Stimulated activated CD8-positive, alpha-beta memory T cell treated with anti-CD3 and anti-CD28 coated beads, Interleukin-7, amount 100 ng/mL, for 48 hours (primary cell): ENCODE results near the gene DPP6.
"Not testable (repeated sequence)": the region's sequence is repeated elsewhere in the genome, so short reads cannot be mapped to it uniquely, and the experiment has no call there.

ENCODE experiments used
- DNase-seq, 2 donors: peaks; one replicate each; pipeline ENCODE4 v3.0.0-alpha.2; 2020; ENCODE audit warnings: low read depth in 1 of 2; ENCODE audit errors: extremely low read depth in 1 of 2

The DPP6 gene

DNA sequence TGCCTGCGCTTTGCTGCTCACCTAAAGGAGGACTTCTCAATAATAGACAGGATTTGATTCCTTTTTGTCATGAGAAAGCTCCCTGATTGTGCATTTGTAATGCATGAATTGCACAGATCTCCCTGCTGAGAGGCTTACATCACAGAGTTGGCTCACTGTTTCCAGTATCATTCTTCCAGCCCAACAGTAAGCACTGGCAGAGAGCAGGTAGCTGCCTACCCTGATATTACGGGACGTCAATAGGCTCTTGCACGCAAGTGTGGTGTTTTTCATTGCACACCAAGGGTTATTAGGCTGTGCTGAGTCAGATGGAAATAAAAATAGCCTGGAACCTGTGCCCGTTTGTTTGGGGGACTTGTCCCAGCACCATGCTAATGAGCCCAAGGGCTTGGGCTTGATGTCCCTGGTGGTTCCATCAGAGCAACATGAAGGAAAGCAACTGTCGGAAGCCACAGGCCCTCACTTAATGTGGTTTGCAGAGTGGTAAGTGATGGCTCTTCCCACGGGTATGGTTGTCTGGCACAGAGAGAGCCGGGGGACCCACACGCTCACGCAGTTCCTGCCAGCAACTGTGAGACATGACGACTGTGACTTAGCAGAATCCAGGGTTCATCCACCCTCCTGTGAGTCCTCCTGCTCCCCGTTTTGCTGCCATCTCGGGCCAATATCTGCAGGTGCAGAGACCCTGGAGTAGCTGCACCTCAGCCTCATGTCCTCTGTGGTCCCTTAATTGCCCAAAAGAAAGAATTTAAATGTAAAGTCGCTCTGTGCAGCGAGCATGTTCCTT, 20.4 kb downstream of the DPP6 start:
- not testable (repeated sequence) for DNase-seq

DNA sequence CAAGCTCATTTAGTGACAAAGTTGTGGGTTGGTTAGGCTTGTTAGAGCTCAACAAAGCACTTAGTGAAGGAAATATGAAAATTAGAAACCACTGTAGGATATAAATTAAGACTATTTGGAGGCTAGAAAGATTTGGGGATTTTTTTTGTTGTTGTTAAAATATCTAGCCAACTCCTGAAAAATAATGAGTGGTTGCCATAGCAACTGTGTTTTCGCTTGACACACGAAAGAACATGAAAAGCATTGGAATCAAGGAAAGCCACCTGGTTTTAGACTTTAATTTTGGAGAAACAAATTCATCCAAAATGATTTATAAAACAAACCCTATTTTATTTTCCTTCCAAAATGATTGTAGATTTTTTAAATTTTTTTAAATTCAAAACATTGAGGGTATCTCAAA, 26.3 kb downstream of the DPP6 start:
- DNase-seq, result not testable (repeated sequence)

DNA sequence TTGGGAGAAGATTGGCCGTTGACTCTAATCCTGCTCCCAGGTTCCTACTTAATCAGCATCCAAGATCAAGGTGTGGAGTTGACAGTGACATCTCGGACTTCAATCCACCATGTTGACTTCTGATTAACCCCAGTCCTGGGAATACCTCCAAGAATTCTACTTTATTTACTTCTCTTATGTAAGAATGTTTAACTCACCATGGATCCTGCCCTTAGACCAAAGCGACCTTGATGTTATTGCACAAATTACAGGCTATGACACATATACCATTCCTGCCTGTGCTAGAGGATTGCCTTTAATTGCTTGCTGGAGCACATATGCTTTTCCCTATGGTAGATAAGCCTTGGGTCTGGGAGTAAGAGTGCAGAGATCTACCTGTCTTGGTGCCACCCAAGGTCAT, 28.1 kb downstream of the DPP6 start:
- DNase-seq, result not testable (repeated sequence)

DNA sequence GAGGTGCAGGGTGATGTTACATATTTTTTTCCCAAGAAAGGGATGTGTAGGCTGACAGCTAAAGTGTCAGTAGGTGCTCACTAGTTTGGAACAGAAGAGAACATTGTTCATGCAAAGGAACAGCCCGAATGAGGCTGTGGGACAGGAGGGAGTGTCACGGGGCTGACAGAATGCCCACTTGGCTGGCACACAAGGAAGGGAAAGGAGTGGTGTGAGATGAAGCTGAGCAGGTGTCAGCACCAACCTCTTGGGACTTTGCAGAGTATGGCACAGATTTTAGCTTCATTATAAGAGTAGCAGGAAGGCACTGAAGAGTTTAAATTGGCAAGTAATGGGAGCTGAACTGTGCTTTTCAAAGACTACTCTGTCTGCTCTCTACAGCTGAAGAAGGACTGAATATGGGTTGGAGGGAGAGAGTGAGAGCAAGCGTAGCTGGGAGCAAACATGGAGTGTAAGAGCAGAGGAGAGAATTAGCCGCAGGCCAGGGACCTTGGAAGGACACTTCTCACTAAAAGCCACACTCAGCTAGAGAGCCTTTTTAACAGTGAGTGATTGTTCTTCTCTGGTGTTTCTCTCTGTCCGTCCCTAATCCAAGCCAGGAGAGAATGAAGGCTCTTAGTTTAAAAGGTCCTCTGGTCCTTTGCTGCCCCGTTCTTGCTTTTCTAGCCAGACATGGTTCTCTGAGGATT, 35.0 kb downstream of the DPP6 start:
- not testable (repeated sequence) for DNase-seq

DNA sequence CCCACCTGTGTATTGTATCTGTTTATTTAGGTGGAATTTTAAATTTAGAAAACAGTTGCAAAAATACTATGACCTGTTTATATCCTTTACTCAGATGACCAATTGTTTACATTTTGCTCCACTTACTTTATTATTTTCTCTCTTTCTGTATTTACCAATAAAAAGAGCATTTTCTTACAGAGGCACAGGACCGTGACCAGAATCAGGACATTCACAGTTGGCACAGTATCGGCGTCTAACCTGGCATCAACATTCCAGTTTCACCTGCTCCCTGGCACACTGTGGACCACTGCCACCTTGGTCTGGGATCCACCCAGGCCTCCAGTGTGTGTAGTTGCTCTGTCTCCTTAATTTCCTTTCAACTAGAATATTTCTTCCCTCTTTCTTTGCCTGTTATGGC, 39.9 kb downstream of the DPP6 start:
- DNase-seq, result not testable (repeated sequence)

DNA sequence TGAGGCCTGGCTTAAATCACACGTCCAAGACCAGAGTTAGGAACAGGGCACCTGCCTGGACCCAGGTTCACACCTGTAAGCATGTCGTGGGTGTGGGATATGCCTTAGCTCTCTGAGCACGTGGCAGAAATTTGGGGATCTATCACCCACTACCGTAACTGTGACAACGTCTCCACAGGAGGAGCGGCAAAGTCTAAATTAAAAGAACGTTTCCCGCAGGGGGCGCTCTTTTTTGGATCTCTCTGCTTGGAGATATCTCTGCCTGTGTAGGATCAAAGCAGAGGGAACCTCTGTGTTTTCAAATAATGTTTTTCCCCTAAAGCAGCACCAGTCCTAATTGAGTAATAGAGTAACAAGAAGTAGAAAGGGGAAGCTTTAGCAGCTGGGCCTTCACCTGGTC, 43.0 kb downstream of the DPP6 start:
- DNase-seq, result not testable (repeated sequence)

DNA sequence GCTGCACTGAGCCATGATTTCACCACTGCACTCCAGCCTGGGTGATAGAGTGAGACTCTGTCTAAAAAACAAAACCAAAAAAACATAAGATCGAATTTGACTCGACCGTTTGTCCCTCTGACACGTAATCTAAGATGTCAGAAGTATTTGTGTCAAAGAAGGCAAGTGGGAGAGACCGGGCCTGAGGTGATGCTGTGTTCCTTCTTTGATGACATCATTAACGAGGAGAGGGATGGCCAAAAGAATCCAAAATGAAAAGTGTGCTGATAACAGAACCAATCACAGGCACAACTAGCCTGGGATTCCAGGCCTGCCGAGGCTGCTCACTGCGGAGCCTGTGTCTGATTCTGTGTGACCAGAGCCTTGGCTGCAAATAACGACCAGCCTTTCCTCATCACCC, 52.9 kb downstream of the DPP6 start:
- DNase-seq, result not testable (repeated sequence)

DNA sequence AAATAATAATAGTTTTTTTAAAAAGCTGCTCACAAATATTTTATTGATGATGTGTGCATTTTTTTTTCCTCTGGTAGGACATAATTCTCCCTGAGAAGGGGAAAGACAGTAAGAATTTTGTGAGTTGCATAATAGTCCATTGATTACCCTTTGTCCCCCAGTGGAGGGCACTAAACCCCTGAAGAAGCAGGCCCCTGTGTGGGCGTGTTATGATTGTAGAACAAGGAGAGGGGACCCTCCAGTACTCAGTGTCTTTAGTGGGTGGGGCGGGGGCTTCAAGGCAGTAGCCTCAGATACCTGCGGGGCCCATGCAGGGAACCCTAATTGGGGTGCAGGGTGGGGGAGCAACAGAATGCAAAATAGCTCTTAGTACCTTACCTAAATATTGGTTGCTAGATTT, 57.4 kb downstream of the DPP6 start:
- not testable (repeated sequence) for DNase-seq

DNA sequence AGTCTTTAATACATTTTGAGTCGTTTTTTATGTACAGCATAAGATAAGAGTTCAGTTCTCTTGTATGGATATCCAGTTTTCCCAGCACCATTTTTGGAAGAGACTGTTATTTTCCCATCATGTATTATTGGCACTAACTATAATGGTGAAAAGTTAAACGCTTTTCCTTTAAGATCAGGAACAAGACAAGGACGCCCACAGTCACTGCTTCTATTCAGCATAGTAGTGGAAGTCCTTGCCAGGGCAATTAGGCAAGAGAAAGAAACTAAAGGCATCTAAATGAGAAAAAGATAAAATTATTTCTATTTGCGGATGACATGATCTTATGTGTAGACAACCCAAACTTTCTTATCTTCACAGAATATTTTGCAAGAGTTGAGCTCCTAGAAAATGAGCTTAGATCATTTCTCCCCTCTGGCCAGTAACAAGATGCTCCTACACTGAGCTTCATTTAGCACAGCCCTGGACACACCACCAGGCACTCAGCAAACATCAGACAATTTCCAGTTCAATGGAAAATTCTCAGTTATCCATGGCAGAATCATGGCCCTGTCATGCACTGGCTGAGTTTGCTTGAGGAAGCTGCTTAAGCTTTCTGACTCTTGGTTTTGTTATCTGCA, 61.6 kb downstream of the DPP6 start:
- DNase-seq, result not testable (repeated sequence)

DNA sequence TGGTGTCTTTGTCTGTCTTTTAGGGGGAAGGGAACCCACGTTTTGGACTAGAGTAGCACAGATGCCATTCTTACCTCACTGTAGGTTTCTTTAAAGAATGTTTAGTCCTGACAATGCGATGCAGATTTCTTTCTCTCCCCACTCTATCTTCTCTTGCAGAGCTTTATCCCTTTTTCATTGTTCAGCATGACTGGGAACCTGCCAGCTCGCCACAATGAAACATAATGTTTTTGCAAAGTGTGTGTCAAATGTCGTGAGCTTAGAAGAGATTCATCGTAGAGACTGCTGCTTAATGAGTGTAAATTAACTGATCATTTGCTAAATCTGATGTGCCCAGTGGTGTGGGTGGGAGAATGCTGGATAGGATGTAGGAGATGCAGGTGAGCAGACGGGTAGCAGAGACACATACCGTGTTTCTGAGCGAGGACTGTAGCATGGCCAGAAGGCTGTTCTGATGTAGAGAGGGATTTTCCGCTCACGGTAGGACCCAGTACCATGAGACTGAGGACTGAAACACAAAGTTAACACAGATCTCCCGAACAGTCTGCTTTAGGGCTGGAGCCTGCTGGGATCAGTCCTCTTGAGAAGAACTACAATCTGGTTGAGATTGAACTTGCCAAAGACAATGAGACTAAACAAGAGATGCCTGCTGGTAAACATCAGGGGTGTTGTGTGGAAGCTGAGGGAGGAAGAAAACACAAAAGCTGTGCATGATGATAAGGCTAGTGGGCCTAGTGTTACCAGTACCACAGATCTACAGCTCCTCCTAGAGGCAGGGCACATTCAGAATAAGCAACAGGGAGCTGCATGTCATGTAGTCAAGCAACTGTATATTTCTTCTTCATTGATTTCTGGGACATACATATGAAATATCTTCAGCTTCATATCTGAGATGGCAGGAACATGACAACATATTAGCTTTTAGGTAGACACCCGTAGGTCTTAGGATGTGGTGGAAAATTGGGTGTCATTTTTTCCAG, 65.5 kb downstream of the DPP6 start:
- not testable (repeated sequence) for DNase-seq

DNA sequence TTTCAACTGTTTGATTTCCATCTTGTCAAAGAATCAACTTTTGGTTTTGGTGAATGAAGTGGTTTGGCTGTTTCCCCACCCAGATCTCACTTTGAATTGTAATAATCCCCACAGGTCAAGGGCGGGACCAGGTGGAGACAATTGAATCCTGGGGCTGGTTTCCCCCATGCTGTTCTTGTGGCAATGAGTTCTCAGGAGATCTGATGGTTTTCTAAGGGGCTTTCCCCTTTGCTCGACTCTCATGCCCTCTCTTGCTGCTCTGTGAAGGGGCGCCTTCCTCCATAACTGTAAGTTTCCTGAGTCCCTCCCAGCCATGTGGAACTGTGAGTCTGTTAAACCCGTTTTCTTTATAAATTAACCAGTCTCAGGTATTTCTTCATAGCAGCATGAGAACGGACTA, 68.6 kb downstream of the DPP6 start:
- not testable (repeated sequence) for DNase-seq

DNA sequence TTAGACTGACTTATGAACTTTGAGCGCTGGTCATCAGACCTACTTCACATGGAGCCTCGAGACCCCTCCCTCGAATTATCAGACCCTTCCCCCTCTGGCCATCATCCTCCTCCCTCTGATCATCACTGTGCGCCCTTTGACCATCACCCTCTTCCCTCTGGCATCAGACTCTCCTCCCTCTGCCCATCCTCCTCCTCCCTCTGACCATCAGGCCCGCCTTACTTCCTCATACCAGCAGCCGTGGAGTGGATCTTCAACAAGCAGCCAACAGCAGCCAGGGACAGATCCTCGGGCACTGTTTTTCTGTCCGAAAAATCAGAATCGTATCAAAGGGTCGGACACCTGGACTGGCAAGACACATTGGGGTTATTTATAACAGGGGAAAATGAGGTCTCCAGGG, 70.5 kb downstream of the DPP6 start:
- DNase-seq, result not testable (repeated sequence)

DNA sequence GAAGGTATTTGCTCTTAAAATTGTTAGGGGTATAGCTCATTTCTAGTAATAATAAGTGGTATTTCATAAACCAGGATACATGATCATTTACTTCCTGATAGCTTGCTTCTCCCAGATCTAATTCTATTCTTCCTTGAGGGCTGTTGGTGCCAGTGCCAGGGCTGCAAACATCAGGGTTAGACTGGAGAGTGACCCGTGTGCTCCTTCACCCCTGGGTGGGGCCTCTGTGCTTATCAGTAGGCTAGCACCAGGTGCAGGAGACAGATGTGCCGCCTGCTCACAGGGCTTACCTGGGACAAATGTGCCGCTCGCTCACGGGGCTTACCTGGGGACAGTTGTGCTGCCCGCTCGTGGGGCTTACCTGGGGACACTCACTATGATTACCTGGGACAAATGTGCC, 71.2 kb downstream of the DPP6 start:
- DNase-seq, result not testable (repeated sequence)

DNA sequence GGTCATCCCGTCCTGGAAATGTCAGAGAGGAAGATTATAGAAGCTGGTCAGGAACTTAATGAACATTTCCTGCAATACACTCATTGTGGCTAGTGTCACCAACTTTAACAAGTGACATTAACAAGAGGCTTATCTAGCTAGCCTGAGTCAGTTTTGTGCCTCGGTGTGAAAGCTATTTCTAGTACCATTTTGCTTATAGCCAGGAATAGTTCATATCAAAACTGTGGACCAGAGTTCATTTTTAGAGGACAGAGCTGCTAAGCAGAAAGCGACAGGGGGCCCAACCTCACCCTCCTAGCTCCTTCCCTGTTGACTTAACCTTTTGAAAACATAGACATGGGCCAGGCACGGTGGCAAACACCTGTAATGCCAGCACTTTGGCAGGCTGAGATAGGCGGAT, 76.9 kb downstream of the DPP6 start:
- DNase-seq, result not testable (repeated sequence)

DNA sequence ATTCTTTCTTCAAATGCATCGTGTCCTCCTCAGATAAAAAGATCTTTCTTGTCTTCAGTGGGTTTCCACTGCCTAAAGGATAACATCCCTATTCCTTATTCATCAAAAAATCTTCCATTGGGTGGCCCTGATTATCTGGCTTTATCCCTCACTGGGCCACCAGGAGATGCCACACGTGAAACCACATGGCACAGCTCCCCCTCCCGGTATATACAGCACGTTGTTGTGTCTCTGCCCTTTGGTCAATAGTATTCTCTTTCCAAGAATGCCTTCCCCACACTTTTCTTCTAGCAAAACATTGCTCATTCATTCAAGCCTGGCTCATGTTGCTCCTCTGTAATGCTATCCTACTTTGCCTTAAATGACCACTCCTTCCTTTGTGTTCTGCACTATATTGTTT, 80.4 kb downstream of the DPP6 start:
- DNase-seq, result not testable (repeated sequence)

DNA sequence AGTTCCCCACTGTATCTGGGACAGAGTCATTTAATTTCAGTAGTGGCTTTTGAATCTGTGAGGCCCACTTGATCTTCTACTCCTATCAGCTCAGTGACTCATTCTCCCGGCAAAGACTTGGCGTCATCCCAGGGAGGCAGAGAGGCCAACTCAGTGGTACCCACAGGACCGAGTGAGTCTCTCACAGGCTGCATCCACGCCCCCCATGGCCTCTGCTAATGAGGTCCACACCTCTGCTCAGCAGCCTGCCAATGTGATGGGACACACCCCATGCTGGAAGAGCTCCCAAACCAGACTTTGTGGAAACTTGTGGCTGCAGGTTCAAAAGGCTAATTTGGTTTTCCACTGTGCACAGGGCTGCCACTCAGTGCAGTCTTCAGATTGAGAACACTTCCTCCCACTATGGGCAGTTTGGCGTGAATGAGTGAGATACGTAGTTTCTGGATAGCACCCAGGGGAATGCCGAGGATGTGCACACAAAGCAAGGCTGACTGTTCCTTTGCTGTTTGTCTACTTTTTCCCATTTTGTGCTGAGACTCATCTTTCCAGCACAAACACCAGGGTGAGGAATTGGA, 81.6 kb downstream of the DPP6 start:
- not testable (repeated sequence) for DNase-seq

DNA sequence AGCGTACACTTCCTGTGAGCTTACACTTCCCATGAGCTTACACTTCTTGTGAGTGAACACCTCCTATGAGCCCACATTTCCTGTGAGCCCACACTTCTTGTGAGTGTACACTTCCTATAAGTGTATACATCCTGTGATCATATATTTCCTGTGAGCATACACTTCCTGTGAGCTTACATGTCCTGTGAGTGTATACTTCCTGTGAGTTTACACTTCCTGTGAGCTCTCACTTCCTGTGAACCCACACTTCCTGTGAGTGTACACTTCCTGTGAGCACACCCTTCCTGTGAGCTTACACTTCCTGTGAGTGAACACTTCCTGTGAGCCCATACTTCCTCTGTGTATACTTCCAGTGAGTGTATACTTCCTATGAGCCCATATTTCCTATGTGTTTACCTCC, 82.5 kb downstream of the DPP6 start:
- not testable (repeated sequence) for DNase-seq

DNA sequence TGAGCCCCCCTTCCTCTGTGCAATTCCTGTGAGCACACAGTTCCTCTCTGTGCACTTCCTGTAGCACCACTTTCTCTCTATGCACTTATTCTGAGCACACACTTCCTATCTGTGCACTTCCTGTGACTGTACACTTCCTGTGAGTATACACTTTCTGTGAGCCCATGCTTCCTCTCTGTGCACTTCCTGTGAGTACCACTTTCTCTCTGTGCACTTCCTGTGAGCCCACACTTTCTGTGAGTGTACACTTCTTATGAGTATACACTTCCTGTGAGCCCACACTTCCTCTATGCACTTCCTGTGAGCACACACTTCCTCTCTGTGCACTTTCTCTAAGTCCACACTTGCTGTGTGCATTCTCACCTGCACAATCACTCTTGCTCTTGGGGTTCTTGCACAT, 83.4 kb downstream of the DPP6 start:
- DNase-seq, result not testable (repeated sequence)

DNA sequence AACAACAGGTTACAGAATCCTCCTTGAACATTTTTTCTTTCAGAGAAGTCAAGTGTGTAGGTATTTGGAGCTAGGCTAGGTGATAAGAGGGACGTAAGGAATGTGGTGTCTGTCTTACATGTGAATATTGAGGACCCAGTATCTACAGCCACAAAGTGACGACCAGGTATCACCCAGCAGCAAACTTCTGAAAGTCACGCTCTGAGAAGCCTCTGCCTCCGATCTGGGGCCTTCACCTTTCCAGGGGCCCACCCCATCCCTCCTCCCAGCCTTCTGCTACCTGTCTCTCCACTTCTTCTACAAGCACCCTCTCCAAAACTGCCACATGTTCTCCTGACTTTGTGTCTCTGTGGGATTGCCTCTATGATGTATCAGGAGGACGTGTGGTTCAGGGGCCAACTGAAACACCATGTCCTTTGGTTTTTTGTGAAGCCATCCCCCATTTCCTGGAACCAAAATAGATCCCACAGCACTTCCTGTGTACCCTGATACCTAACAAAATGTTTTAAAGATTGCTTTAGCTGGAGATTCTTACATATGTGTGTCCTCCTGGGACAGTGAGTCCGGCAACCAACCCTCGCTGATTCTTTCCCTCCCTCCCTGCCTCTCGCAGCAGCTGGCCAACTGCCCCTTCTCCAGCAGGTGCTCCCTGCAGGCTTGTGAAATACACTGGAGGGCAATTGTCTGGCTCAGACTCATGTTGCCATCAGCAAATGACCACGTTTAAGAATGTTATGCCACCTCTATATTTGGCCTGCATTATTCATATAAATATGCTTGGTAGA, 93.9 kb downstream of the DPP6 start:
- not testable (repeated sequence) for DNase-seq

DNA sequence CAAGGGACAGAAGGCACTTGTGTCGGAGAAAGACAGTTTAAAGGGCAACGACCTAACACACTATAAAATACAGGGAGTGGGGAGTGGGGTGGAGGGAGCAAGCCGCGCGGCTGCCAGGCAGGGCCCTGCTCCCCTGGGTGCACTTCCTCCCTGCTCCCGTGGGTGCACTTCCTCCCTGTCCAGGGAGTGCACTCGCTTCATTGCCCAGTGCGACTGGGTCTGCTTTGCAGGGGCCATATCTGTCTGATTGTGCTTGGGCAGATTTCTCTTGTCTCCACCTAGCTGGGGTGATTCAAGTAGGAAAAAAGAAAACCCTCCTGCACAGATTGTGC, 94.5 kb downstream of the DPP6 start:
- DNase-seq, result not testable (repeated sequence)
